HAP-1 (cell line): ENCODE results near the gene FAM90A26.
A peak's percentile ranks its signal among the peaks of the same experiment; 100 is the strongest.
"Not testable (repeated sequence)": the region's sequence is repeated elsewhere in the genome, so short reads cannot be mapped to it uniquely, and the experiment has no call there.

Experiments
- DNase-seq, 2 experiments: peaks; one replicate each; pipeline ENCODE4 v3.0.0-alpha.2; 2016 to 2020; ENCODE audit warnings: low spot score in 2 of 2
- H3K27me3 ChIP-seq: fragments of 250-450 bp; sonication (Bioruptor Pico); 2 replicates; pipeline ENCODE4 v1.5.1; 2020; ENCODE audit warnings: low read depth, mild to moderate bottlenecking, moderate library complexity
- H3K36me3 ChIP-seq: fragments of 250-450 bp; sonication (Bioruptor Pico); replicated peaks from 2 replicates; pipeline ENCODE4 v1.5.1; 2020; ENCODE audit warnings: mild to moderate bottlenecking
- H3K4me1 ChIP-seq: fragments of 250-450 bp; sonication (Bioruptor Pico); 2 replicates; pipeline ENCODE4 v1.5.1; 2020; ENCODE audit warnings: mild to moderate bottlenecking
- H3K4me3 ChIP-seq: fragments of 250-450 bp; sonication (Bioruptor Pico); 2 replicates; pipeline ENCODE4 v1.5.1; 2020; ENCODE audit warnings: mild to moderate bottlenecking, moderate library complexity
- H3K9me3 ChIP-seq: fragments of 250-450 bp; sonication (Bioruptor Pico); 2 replicates; pipeline ENCODE4 v1.5.1; 2020; ENCODE audit warnings: mild to moderate bottlenecking, moderate library complexity
- in situ Hi-C: fragments of 300-500 bp; cut with MboI; formaldehyde crosslinking; loops from 3 replicates; pipeline ENCODE4 v1.14.3; 2020; ENCODE audit warnings: low sequenced_read_pairs, inconsistent platforms, mixed read lengths

The FAM90A26 gene

DNA sequence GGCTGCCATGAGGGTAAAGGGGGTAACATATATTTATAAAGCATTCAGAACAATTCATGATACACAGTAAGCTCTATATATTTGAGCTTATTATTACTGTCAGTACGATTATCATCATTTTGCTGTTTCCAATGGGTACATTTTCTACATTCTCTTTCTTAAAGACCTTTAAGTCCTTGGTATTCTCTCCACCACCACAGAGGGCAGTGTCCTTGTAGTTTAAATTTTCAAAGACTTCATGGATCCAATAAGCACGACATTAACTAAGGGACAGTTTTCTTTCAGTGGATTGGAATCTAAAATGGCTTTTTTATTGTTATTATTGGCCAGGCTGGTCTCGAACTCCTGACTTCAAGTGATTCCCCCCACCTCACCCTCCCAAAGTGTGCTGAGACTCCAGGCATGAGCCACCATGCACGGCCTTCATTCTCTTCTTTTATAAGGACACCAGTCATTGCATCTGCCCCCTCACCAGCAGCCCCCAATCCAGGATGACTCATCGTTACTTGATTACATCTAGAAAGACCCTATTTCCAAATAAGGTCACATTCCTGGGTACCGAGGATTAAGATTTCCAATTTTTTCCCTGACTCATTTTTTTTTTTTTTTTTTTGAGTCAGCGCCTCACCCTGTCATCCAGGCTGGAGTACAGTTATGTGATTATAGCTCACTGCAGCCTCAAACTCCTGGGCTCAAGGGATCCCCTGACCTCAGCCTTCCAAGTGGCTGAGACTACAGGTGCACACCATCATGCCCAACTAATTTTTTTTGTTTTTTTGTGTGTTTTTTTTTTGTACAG, 21.4 kb upstream of the FAM90A26 start:
- H3K4me3 ChIP-seq, H3K9me3 ChIP-seq, H3K4me1 ChIP-seq, H3K27me3 ChIP-seq, H3K36me3 ChIP-seq, in situ Hi-C loops: not testable (repeated sequence)
- DNase-seq = peak in 1 of 2 experiments; percentile 2

DNA sequence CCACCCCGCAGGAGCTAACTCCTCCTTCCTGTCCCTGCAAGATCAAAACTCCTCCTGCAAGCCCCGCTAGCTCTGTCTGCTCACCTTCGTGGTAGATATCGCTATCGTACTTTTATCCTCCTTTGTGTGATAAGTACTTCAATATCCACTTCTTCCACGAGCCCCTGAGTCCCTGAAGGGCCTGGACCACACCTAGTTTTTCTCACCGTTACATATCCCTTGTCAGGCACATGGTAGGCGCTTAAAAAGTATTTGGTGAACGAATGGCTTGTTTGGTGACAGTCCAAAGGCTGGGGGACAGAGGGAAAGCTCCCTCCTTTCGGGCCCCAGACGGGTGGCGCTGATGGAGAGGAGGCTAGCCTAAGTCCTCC, 18.4 kb upstream of the FAM90A26 start:
- in situ Hi-C loops, H3K9me3 ChIP-seq, H3K36me3 ChIP-seq, H3K27me3 ChIP-seq, H3K4me1 ChIP-seq: not testable (repeated sequence)
- peak overlapping the region; percentile 46 for H3K4me3 ChIP-seq
- peak in 1 of 2 experiments; percentile 2 for DNase-seq

DNA sequence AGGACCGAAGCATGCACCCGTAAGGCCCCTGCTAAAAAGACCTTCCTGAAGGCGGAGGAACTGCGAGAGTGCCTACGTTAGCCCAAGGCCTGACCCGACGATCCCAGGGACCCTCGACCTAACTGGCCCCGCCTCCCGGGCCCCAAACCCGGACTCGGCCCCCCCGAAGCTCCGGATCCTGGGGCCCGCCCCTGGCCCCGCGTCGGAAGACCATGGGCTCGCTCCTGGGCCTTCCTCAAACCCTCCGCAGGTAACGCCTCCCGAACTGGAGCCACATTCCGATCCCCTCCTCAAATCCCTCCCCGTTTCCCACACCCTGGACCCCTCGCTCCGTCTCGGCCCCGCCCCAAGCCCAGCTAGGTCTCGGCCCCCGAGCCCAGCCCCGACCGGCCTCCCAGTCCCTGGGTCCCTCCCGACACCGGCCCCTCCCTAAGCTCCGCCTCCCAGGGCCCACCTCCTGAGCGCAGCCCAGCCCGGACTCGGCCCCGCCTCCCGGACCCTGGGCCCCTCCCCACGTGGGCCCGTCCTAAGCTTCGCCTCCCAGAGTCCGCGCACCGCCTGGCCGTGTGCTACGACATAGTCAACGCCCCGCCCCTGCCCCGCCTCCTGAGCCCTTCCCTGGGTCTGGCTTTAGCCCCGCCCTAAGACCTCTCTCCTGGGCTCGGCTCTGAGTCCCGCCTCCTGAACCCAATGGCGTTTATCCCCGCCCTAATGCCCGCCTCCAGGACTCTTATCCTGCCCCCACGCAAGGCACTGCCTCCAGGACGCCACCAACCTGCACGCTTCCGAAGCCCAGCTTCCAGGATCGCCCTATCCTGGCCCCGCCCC, 17.8 kb upstream of the FAM90A26 start:
- in situ Hi-C loops, H3K27me3 ChIP-seq, H3K9me3 ChIP-seq, H3K4me1 ChIP-seq, H3K36me3 ChIP-seq: not testable (repeated sequence)
- DNase-seq = peak; percentile 74 to 97
- H3K4me3 ChIP-seq = peak overlapping the region; percentile 55

DNA sequence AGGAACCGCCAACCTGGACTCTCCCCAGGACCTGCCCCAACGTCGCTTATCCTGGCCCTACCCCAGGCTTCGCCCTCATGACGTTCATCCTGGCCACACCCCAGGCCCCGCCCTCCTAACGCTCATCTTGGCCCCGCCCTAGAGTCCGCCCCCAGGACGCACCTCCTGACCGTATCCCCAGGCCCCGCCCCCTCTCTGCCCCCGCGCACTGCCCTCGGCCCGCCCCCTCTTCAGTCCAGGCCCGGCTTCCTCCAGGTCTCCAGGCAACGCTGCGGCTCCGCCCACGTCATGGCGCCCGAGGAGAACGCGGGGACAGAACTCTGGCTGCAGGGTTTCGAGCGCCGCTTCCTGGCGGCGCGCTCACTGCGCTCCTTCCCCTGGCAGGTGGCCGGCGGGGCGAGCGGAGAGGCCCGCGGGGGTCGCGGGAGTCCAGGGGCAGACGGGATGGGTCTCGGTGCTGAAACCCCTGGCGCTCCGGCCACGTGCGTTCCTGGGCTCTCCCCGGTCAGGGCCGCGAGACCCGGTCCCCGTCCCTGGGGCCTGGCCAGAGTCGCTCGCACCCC, 17.1 kb upstream of the FAM90A26 start:
- H3K4me1 ChIP-seq, in situ Hi-C loops, H3K36me3 ChIP-seq, H3K27me3 ChIP-seq, H3K9me3 ChIP-seq: not testable (repeated sequence)
- DNase-seq = peak; percentile 86 to 97
- H3K4me3 ChIP-seq = peak overlapping the region; percentile 55

DNA sequence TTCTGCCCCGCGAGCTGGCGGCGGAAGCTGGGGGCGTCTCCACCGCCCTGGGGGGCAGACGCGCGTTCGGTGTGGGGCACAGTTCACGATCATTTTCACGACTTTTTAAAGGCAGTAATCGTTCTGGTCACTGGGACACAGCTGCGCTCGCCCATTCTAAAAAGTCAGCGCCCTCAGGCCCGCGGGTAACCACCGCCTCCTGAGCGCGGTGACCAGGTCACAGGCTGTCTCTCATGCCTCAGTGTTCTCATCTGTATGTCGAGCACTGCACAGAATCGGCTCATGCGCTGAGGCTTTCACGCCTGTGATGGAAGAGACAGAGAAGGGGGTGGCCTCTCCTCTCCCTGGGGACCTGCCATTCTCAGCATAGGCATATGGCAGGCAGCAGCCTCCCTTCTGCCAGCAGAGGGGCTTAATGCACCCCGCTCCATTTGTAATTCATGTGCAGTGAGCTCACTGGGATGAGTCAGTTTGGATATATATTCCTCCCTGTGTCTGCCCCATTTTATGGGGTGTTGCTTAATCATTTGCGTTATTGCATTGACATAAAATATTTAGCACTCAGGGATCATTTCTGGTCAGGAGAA, 16.5 kb upstream of the FAM90A26 start:
- H3K9me3 ChIP-seq, in situ Hi-C loops, H3K27me3 ChIP-seq, H3K36me3 ChIP-seq, H3K4me1 ChIP-seq: not testable (repeated sequence)
- H3K4me3 ChIP-seq = peak overlapping the region; percentile 55
- DNase-seq = peak in 1 of 2 experiments; percentile 58

DNA sequence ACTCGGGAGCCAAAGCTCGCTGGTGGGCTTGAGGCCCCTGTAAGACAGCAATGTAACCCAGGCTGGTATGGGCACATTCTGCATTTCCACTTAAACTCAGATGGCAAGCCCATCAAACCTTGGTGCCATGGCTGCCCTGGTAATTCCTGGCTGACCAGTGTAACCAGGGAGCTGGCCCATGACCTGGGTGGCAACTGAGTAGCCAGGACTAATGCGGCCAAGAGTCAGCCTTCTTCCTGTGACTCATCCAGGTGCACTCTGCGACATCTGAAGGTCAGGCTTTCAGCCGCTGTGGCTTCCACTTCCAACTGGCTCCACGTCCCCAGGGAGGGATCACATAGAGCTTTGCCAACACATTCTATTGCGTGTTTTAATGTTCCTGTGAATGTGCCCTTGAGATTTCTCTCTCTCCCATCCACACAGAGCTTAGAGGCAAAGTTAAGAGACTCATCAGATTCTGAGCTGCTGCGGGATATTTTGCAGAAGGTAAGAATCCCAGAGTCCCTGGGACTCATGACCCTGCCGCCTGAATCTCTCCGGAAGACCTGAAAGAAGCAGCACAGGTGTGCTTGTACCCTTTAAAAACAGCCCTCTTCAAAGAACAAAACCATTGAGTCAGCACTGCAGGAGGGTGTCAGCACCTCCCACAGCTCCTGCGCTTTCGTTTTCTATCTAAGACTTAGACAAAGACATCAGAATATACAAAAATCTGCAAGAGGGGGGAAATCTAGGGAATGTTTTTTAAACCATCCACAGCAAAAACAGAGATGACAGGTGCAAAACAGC, 14.9 kb upstream of the FAM90A26 start:
- H3K27me3 ChIP-seq, H3K9me3 ChIP-seq, in situ Hi-C loops, DNase-seq, H3K36me3 ChIP-seq, H3K4me3 ChIP-seq, H3K4me1 ChIP-seq: not testable (repeated sequence)

DNA sequence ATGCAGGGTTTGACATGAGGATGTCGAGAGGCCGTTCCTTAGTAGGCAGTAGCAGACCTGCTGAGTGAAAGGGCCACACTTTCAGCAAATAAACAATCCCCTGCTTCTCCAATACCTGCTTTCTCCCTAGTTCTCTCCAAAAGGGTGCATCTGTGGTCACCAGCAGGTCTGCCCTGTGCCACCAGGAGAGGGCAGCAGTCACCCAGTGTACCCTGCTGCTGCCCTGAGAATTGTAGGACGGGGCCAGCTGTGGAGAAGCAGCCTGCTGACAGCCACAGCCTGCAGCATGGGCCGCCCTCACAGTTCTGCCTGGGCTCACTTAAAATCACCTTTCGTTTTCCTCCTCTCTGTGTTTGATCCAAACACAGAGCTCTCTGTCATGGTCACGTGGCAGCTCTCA, 11.8 kb upstream of the FAM90A26 start:
- DNase-seq, in situ Hi-C loops, H3K4me1 ChIP-seq, H3K27me3 ChIP-seq, H3K4me3 ChIP-seq, H3K36me3 ChIP-seq, H3K9me3 ChIP-seq: not testable (repeated sequence)

DNA sequence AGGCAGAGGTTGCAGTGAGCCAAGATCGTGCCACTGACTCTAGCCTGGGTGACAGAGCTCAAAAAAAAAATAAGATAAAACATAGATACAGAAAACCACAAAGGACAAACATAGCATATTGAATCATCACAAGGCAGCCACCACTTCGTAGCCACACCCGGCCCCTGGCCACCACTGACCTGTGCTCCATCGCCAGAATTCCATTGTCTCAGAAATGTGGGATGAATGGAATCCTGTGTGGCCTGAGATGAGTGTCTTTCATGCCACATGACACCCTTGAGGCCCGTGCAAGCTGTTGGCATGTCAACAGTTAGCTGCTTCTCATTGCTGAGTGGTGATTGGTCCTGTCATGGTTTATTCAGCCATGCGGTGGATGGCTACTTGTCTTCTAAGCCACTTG, 10.2 kb upstream of the FAM90A26 start:
- DNase-seq, H3K27me3 ChIP-seq, in situ Hi-C loops, H3K4me3 ChIP-seq, H3K9me3 ChIP-seq, H3K4me1 ChIP-seq, H3K36me3 ChIP-seq: not testable (repeated sequence)

DNA sequence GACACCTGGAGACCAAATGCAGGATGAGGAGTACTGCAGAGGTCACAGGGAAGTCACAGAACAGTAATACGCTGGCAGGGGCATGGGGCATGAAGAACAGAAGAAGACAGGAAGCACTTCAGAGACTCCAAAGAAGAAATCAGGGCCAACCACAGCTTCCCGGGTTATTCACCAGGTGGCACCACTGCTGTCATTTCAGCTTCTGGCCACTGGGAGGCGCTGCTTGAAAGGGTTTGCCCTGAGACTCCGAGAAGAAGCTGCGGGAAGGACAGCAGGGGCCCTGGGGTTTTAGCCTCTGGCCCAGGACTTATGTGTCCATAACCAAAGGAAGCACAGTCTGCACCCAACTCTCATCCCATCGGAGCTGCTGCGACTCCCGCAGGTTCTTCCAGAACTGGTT, 4.2 kb upstream of the FAM90A26 start:
- H3K27me3 ChIP-seq = not testable (repeated sequence)

DNA sequence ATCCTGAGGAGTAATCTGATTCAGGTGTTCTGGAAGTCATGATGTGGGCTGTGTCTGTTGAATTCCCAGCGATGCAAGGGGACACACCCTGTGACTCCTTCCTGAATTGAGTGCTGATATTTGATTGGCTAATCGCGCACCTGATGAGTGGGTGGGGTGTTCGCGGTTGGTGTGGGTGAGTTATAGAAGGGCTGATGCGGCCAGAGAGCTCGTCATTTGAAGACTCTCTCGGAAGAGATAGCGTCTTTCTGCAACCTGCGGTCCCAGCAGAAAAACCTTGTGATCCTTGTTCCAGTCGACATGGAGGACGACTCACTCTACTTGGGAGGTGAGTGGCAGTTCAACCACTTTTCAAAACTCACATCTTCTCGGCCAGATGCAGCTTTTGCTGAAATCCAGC, 40.1 kb downstream of the FAM90A26 start, which contains the start of gene USP17L10:
TSS of gene USP17L10 (plus strand) at position 301 of the 400 bp plus-strand sequence. CDS start at position 301, 0 bp downstream.
- H3K27me3 ChIP-seq, in situ Hi-C loops, H3K36me3 ChIP-seq, DNase-seq, H3K4me1 ChIP-seq, H3K4me3 ChIP-seq, H3K9me3 ChIP-seq: not testable (repeated sequence)

More for the DNA sequence above, 4.2 kb upstream of the FAM90A26 start:
- H3K9me3 ChIP-seq, H3K4me3 ChIP-seq, in situ Hi-C loops, DNase-seq, H3K4me1 ChIP-seq, H3K36me3 ChIP-seq: not testable (repeated sequence)

DNA sequence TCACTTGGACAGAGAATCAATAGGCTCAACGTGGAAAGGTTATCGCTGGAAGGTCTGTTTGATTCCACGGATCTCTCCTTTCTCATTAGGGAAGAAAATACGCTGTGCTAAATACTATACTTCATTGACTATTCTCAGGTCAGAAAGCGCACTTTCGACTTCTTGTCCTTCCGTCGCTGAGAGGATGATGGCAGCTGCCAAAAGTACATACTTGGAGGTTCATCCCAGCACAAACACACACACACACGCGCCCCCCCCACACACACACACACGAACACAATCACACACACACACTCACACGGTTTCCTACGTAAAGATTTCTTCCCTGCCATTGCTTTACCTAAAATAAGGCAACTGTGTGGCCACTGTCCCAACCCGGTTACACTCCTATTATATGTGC, 44.5 kb downstream of the FAM90A26 start:
- H3K4me1 ChIP-seq, DNase-seq, H3K4me3 ChIP-seq, H3K9me3 ChIP-seq, in situ Hi-C loops, H3K27me3 ChIP-seq, H3K36me3 ChIP-seq: not testable (repeated sequence)

DNA sequence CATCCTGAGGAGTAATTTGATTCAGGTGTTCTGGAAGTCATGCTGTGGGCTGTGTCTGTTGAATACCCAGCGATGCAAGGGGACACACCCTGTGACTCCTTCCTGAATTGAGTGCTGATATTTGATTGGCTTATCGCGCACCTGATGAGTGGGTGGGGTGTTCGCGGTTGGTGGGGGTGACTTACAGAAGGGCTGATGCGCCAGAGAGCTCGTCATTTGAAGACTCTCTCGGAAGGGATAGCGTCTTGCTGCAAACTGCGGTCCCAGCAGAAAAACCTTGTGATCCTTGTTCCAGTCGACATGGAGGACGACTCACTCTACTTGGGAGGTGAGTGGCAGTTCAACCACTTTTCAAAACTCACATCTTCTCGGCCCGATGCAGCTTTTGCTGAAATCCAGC, 44.9 kb downstream of the FAM90A26 start, which contains the start of gene USP17L11:
TSS of gene USP17L11 (plus strand) at position 301 of the 400 bp plus-strand sequence. CDS start at position 301, 0 bp downstream.
- H3K36me3 ChIP-seq, H3K9me3 ChIP-seq, H3K27me3 ChIP-seq, DNase-seq, H3K4me3 ChIP-seq, in situ Hi-C loops, H3K4me1 ChIP-seq: not testable (repeated sequence)

DNA sequence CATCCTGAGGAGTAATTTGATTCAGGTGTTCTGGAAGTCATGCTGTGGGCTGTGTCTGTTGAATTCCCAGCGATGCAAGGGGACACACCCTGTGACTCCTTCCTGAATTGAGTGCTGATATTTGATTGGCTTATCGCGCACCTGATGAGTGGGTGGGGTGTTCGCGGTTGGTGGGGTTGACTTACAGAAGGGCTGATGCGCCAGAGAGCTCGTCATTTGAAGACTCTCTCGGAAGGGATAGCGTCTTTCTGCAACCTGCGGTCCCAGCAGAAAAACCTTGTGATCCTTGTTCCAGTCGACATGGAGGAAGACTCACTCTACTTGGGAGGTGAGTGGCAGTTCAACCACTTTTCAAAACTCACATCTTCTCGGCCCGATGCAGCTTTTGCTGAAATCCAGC, 49.6 kb downstream of the FAM90A26 start, which contains the start of gene USP17L12:
TSS of gene USP17L12 (plus strand) at position 301 of the 400 bp plus-strand sequence. CDS start at position 301, 0 bp downstream.
- H3K4me1 ChIP-seq, in situ Hi-C loops, H3K36me3 ChIP-seq, DNase-seq, H3K4me3 ChIP-seq, H3K9me3 ChIP-seq, H3K27me3 ChIP-seq: not testable (repeated sequence)
